Pancreas (tissue), 10 donors: ENCODE results near the gene NDUFB7. TPM values are rescaled to one million over a fixed set of nuclear protein-coding genes. Genes with fewer than 3 reads are reported as not detected.

Source experiments
- ATAC-seq, 4 donors: fragments of 200-7000 bp; cut with Tn5 transposase; one replicate each; pipeline versions ENCODE4 v1.8.0 to v1.9.1; 2020; ENCODE audit warnings: mild to moderate bottlenecking in 4 of 4, moderate library complexity in 4 of 4
- DNase-seq, 6 donors: peaks; one replicate each; pipeline ENCODE4 v3.0.0-alpha.2; 2020
- FAIRE-seq: peaks from 2 replicates; lab custom pipeline; 2012; peaks lifted over from hg19 to GRCh38; lab: Jason Lieb, UNC
- H3K27ac ChIP-seq, 4 donors: fragments of 200-600 bp; sonication (generic); 1 replicate in 3 of 4; 2 replicates in 1 of 4; pipeline versions ENCODE4 v1.5.0 to v1.8.0; 2020
- H3K27me3 ChIP-seq, 4 donors: fragments of 200-600 bp; one replicate each; pipeline ENCODE4 v1.8.0; 2021
- H3K36me3 ChIP-seq, 3 donors: fragments of 200-600 bp; sonication (generic) in 1 of 3; one replicate each; pipeline versions ENCODE4 v1.5.0 to v1.8.0; 2020 to 2021
- H3K4me1 ChIP-seq, 3 donors: fragments of 200-600 bp; one replicate each; pipeline ENCODE4 v1.8.0; 2021
- H3K4me3 ChIP-seq, 4 donors: fragments of 200-600 bp; sonication (generic) in 2 of 4; one replicate each; pipeline versions ENCODE4 v1.5.0 to v1.8.0; 2020 to 2021
- H3K9me3 ChIP-seq, 4 donors: fragments of 200-600 bp; one replicate each; pipeline ENCODE4 v1.8.0; 2021
- CTCF ChIP-seq, 4 donors: fragments of 200-600 bp; sonication (generic) in 3 of 4; IDR thresholded peaks; one replicate each; pipeline versions ENCODE4 v1.5.0 to v1.8.0; 2021; ENCODE audit warnings: antibody characterized with exemption in 4 of 4
- WGBS, 2 donors: extraction: QIAGEN DNeasy Blood & Tissue Kit; methylation state at CpG; one replicate each; pipeline ENCODE4 v1.1.7; 2013; 5-methylcytosine and 5-hydroxymethylcytosine counted together
- intact Hi-C, 3 donors: fragments of 100-400 bp; cut with DNase I; formaldehyde crosslinking; loops; one replicate each; pipeline versions ENCODE4 v1.11.1 to v1.14.2; 2022
- polyA plus RNA-seq, 2 donors: library from polyadenylated mRNA; stranded (reverse); fragments of 200-250 nt; gene quantifications; one replicate each; pipeline ENCODE4 v1.2.3, GENCODE V29; 2013
- total RNA-seq, 6 donors: library from RNA; stranded (reverse); fragmentation: NEBNext Ultra II Directional in 4 of 6; extraction: Animal tissue kit (Norgen Biotek cat#: 25700) in 4 of 6; gene quantifications; one replicate each; pipeline versions ENCODE4 v1.2.1 to v1.2.4, GENCODE V29; 2021 to 2023
- donor health status: healthy with polysubstance abuse.
- donor health status: DM: no; HTN: no; CAD: no; lungs with moderate emphysema.
- donor health status: DM: no; HTN: no; CAD: no.
- donor health status: control.
- donor health status: control.
- donor health status: Bipolar disorder and iron deficiency.
- donor health status: DM: yes; HTN: yes; CAD: no.
- donor health status: DM: no; HTN: no; CAD: no.
- donor health status: DM: no; HTN: no; CAD: no.
- donor health status: DM: yes; HTN: yes; CAD: no.

NDUFB7 gene
- total and polyA plus RNA-seq, 8 donors, result 62.5 to 270 (median 77.0) TPM

GRCh38 chr19:14530506-14530905 lies 41.4 kb downstream of the NDUFB7 start:
- no peak for ATAC-seq
- Histone ChIP-seq H3K27ac (peak overlapping the region in 1 of 4 donors; percentile 81), H3K27me3 (no peaks in the 10 kb centered on the region), H3K9me3 (no peaks in the 10 kb centered on the region), H3K4me3 (peak overlapping the region in 3 of 4 donors; percentile 41 to 79 (median 53)), H3K4me1 (peaks cover 4 to 9% (median 9%) of the 10 kb centered on the region in 3 donors), H3K36me3 (no peaks in the 10 kb centered on the region)
- no peak for TF ChIP-seq CTCF (IDR thresholded peaks at IDR 0.05)
- intact Hi-C loops, result no loop called here
- no peak for DNase-seq
- FAIRE-seq, result no peak
- 55 to 59% methylated on average over 3 of the region's 3 CpGs for WGBS, 2 donors

GRCh38 chr19:14530005-14530348 lies 41.9 kb downstream of the NDUFB7 start:
- Histone ChIP-seq H3K27ac (peak overlapping the region; percentile 81 to 97 (median 86)), H3K36me3 (no peaks in the 10 kb centered on the region), H3K4me3 (peak overlapping the region; percentile 41 to 79 (median 61)), H3K27me3 (no peaks in the 10 kb centered on the region), H3K4me1 (peaks cover 4 to 9% (median 9%) of the 10 kb centered on the region in 3 donors), H3K9me3 (no peaks in the 10 kb centered on the region)
- 0% methylated on average over 18 of the region's 18 CpGs for WGBS, 2 donors
- FAIRE-seq (no peak), DNase-seq (no peak), ATAC-seq (peak in 3 of 4 donors; percentile 5 to 10 (median 9))
- TF ChIP-seq CTCF (IDR thresholded peaks at IDR 0.05), result no peak
- intact Hi-C loops, result no loop called here

GRCh38 chr19:14529254-14530004 lies 42.4 kb downstream of the NDUFB7 start, which contains the start of gene TECR:
Gene TECR (plus strand): TSS chr19:14529594. CDS start chr19:14529697, 103 bp downstream.
- no peak for TF ChIP-seq CTCF (IDR thresholded peaks at IDR 0.05)
- ATAC-seq (peak; percentile 96 to 97 (median 97)), FAIRE-seq (peak; percentile 83), DNase-seq (peak; percentile 99 to 100 (median 100))
- H3K4me3 ChIP-seq, result peak within 1 kb of the TSS; percentile 41 to 79 (median 61)
- 0% methylated on average over 46 to 59 of the region's 59 CpGs for WGBS, 2 donors
- H3K27ac ChIP-seq, result peak within 1 kb of the TSS; percentile 81 to 97 (median 86)
- intact Hi-C loops, result no loop called here
- H3K27me3 ChIP-seq, result no peaks in the 10 kb centered on the region
- H3K36me3 ChIP-seq, result no peaks in the 10 kb centered on the region
- peaks cover 4 to 9% (median 9%) of the 10 kb centered on the region in 3 donors for H3K4me1 ChIP-seq
- H3K9me3 ChIP-seq, result no peaks in the 10 kb centered on the region

- Histone ChIP-seq H3K27me3 (no peaks in the 10 kb centered on the region), H3K36me3 (no peaks in the 10 kb centered on the region), H3K27ac (peak overlapping the region in 2 of 4 donors; percentile 37 to 97), H3K4me3 (peak overlapping the region; percentile 29 to 79 (median 50)), H3K9me3 (no peaks in the 10 kb centered on the region), H3K4me1 (peaks cover 4 to 9% (median 9%) of the 10 kb centered on the region in 3 donors)
- 27 to 36% methylated on average over 32 to 39 of the region's 39 CpGs for WGBS, 2 donors
- ATAC-seq (no peak), FAIRE-seq (no peak), DNase-seq (peak in 5 of 6 donors; percentile 14 to 58 (median 49))
- intact Hi-C loops, result no loop called here
- TF ChIP-seq CTCF (IDR thresholded peaks at IDR 0.05), result no peak
Measured at GRCh38 chr19:14528419-14529253, 43.2 kb downstream of the NDUFB7 start.
